Endothelial cell of umbilical vein (primary cell): ENCODE data around the gene PTGFRN. TPM values are rescaled to one million over a fixed set of nuclear protein-coding genes. Genes with fewer than 3 reads are reported as not detected.

ENCODE experiments used
- BruUV-seq: library from RNA; stranded (reverse); fragments of 400-500 nt; replicated peaks from 2 replicates; lab custom pipeline; 2021; lab: Mats Ljungman, UMichigan
- CTCF ChIA-PET: fragments of 300-600, 350-600 bp; sonication (Branson Sonifier 250); formaldehyde crosslinking; loops from one replicate; lab custom pipeline; 2021; ENCODE audit warnings: antibody characterized with exemption, inconsistent platforms; lab: Charles Lee
- POLR2A ChIA-PET: fragments of 300-600, 350-600 bp; sonication (Branson Sonifier 250); formaldehyde crosslinking; loops from one replicate; lab custom pipeline; 2021; ENCODE audit warnings: antibody characterized with exemption, inconsistent platforms; lab: Charles Lee
- DNase-seq: peaks from one replicate; pipeline ENCODE4 v3.0.0-alpha.2; 2011; ENCODE audit warnings: low read depth, low spot score
- FAIRE-seq: peaks from 2 replicates; lab custom pipeline; 2011; peaks lifted over from hg19 to GRCh38; lab: Jason Lieb, UNC
- H2AFZ ChIP-seq: 2 replicates; pipeline ENCODE4 v1.6.0; 2012; ENCODE audit warnings: low read depth, low read length, control low read depth, inconsistent platforms
- H3K27ac ChIP-seq: 2 replicates; pipeline ENCODE4 v1.5.1; 2011; ENCODE audit warnings: low read depth, mild to moderate bottlenecking, control low read depth, low read length, moderate library complexity; ENCODE audit not compliant: insufficient read depth
- H3K27me3 ChIP-seq, 2 experiments: 2 replicates each; pipeline versions ENCODE4 v1.6.0 to v1.6.1; 2011; ENCODE audit warnings: low read length in 2 of 2, mixed read lengths in 1 of 2; ENCODE audit not compliant: control insufficient read depth in 2 of 2, insufficient read depth in 2 of 2
- H3K36me3 ChIP-seq, 2 experiments: 2 replicates in 1 of 2; 3 replicates in 1 of 2; pipeline ENCODE4 v1.5.1; 2011; ENCODE audit warnings: low read length in 2 of 2, mild to moderate bottlenecking in 1 of 2, moderate library complexity in 1 of 2; ENCODE audit not compliant: control insufficient read depth in 2 of 2, insufficient read depth in 2 of 2; ENCODE audit errors: extremely low read depth in 1 of 2
- H3K4me1 ChIP-seq: 3 replicates; pipeline ENCODE4 v1.5.1; 2011; ENCODE audit warnings: mild to moderate bottlenecking, low read length; ENCODE audit not compliant: control insufficient read depth, insufficient read depth; ENCODE audit errors: extremely low read depth
- H3K4me2 ChIP-seq: 2 replicates; pipeline ENCODE4 v1.6.1; 2011; ENCODE audit warnings: low read length, control low read depth, mixed read lengths; ENCODE audit not compliant: insufficient read depth
- H3K4me3 ChIP-seq, 3 experiments: fragments of 200-600 bp in 1 of 3; sonication (generic), shearing (Covaris generic) in 1 of 3; replicated peaks in 1 of 3; 2 replicates each; pipeline ENCODE4 v1.5.1; 2011 to 2016; ENCODE audit warnings: control low read depth in 3 of 3, low read length in 3 of 3, mild to moderate bottlenecking in 2 of 3, inconsistent platforms in 1 of 3, low read depth in 1 of 3, moderate library complexity in 1 of 3; ENCODE audit not compliant: insufficient read depth in 1 of 3
- H3K79me2 ChIP-seq: 2 replicates; pipeline ENCODE4 v1.6.0; 2012; ENCODE audit warnings: low read length, inconsistent platforms; ENCODE audit not compliant: control insufficient read depth, insufficient read depth
- H3K9ac ChIP-seq: replicated peaks from 2 replicates; pipeline ENCODE3; 2011; ENCODE audit warnings: low read length, control low read depth; ENCODE audit not compliant: insufficient read depth; ENCODE audit errors: extremely low read depth
- H3K9me1 ChIP-seq: replicated peaks from 3 replicates; pipeline ENCODE4 v1.6.0; 2011; ENCODE audit warnings: mild to moderate bottlenecking, low read length; ENCODE audit not compliant: control insufficient read depth, insufficient read depth; ENCODE audit errors: extremely low read depth
- H3K9me3 ChIP-seq: replicated peaks from 2 replicates; pipeline ENCODE4 v1.5.1; 2012; ENCODE audit warnings: low read length, inconsistent platforms; ENCODE audit not compliant: control insufficient read depth, insufficient read depth
- H4K20me1 ChIP-seq: replicated peaks from 2 replicates; pipeline ENCODE3; 2011; ENCODE audit warnings: mild to moderate bottlenecking, low read length; ENCODE audit not compliant: control insufficient read depth, insufficient read depth; ENCODE audit errors: extremely low read depth
- CTCF ChIP-seq, 2 donors: IDR thresholded peaks; 1 replicate in 1 of 2; 2 replicates in 1 of 2; pipeline ENCODE4 v1.5.1; 2011; ENCODE audit warnings: low read length in 2 of 2, mild to moderate bottlenecking in 2 of 2, moderate library complexity in 2 of 2, control low read depth in 1 of 2, inconsistent platforms in 1 of 2, low read depth in 1 of 2; ENCODE audit not compliant: insufficient read depth in 1 of 2; ENCODE audit errors: extremely low read depth in 1 of 2
- EZH2 ChIP-seq: IDR thresholded peaks from 2 replicates; pipeline ENCODE4 v1.6.1; 2012; ENCODE audit warnings: borderline replicate concordance, low read depth, mild to moderate bottlenecking, moderate library complexity, low read length, inconsistent platforms; ENCODE audit not compliant: severe bottlenecking
- FOS ChIP-seq: IDR thresholded peaks from 2 replicates; pipeline ENCODE4 v1.6.1; 2011; ENCODE audit warnings: mild to moderate bottlenecking, low read length, moderate library complexity, borderline replicate concordance; ENCODE audit not compliant: insufficient read depth
- GATA2 ChIP-seq: IDR thresholded peaks from 2 replicates; pipeline ENCODE4 v1.7.0; 2011; ENCODE audit warnings: low read depth, mild to moderate bottlenecking, moderate library complexity, mixed read lengths, low read length; ENCODE audit not compliant: insufficient read length, insufficient read depth
- MAX ChIP-seq: IDR thresholded peaks from 2 replicates; pipeline ENCODE4 v1.6.1; 2011; ENCODE audit not compliant: insufficient read depth, insufficient read length
- MYC ChIP-seq: IDR thresholded peaks from one replicate; pipeline ENCODE4 v1.6.1; 2011; ENCODE audit warnings: mild to moderate bottlenecking, low read depth, low read length
- POLR2A ChIP-seq: IDR thresholded peaks from 2 replicates; pipeline ENCODE4 v1.6.1; 2012; ENCODE audit warnings: low read depth, mild to moderate bottlenecking, control low read depth, low read length
- POLR2AphosphoS5 ChIP-seq: IDR thresholded peaks from 2 replicates; pipeline ENCODE4 v1.6.1; 2012; ENCODE audit warnings: low read depth, mild to moderate bottlenecking, control low read depth, low read length, moderate library complexity; ENCODE audit not compliant: insufficient read depth
- dilution Hi-C: fragments of 300-500 bp; cut with MboI; formaldehyde crosslinking; loops from one replicate; pipeline ENCODE4 v1.15.0; 2019; ENCODE audit warnings: low sequenced_read_pairs; ENCODE audit not compliant: extremely low pct_ligation_motif_present
- intact Hi-C: fragments of 100-400 bp; cut with micrococcal nuclease; formaldehyde crosslinking; loops from one replicate; pipeline ENCODE4 v1.10.0; 2022
- polyA plus RNA-seq, 4 experiments: library from polyadenylated mRNA; depleted of rRNA in 3 of 4; stranded (reverse) in 3 of 4; unstranded in 1 of 4; fragments of >200 nt; gene quantifications; 2 replicates each; pipeline versions ENCODE4 v1.2.1 to v1.2.3, GENCODE V29; 2011 to 2012; ENCODE audit warnings: missing spikeins in 1 of 4
- total RNA-seq: library from RNA; stranded (reverse); gene quantifications from 2 replicates; pipeline ENCODE4 v1.2.3, GENCODE V29; 2021

The PTGFRN gene
- total and polyA plus RNA-seq, 2 donors (not counting 3 experiments of a cell fraction or from before 2014, with no cell fraction given): 39.6 to 60.7 TPM

- intact Hi-C loops: no loop called here
- FAIRE-seq (no peak), DNase-seq (no peak)
- no peaks in the 10 kb centered on the region for H3K36me3 ChIP-seq
- no peak overlapping the region for H3K9ac ChIP-seq
- no peaks in the 10 kb centered on the region for H3K4me1 ChIP-seq
- TF ChIP-seq POLR2AphosphoS5 (no peak), MYC (no peak), MAX (no peak)
- dilution Hi-C loops: no loop called here
- POLR2A ChIA-PET: no interaction called here
- H3K4me3 ChIP-seq: no peak overlapping the region
- no peaks in the 10 kb centered on the region for H3K9me1 ChIP-seq
- no peak overlapping the region for H3K4me2 ChIP-seq
- H3K9me3 ChIP-seq: no peaks in the 10 kb centered on the region
- H3K79me2 ChIP-seq: no peaks in the 10 kb centered on the region
- CTCF ChIA-PET: no interaction called here
- no peak overlapping the region for H2AFZ ChIP-seq
- H3K27ac ChIP-seq: no peak overlapping the region
- no peaks in the 10 kb centered on the region for H4K20me1 ChIP-seq
- peaks cover 0 to 2% of the 10 kb centered on the region in 2 experiments for H3K27me3 ChIP-seq
- BruUV-seq: no TSS peak
Measured at GRCh38 chr1:117015724-117016123, 106.0 kb downstream of the PTGFRN start.

GRCh38 chr1:117017062-117017461 lies 107.3 kb downstream of the PTGFRN start:
- no peaks in the 10 kb centered on the region for H3K4me1 ChIP-seq
- H3K9ac ChIP-seq: no peak overlapping the region
- dilution Hi-C loops: no loop called here
- H3K4me2 ChIP-seq: no peak overlapping the region
- no peak overlapping the region for H2AFZ ChIP-seq
- H3K9me3 ChIP-seq: no peaks in the 10 kb centered on the region
- no peaks in the 10 kb centered on the region for H3K79me2 ChIP-seq
- TF ChIP-seq MYC: no peak
- TF ChIP-seq MAX: no peak
- no peak for TF ChIP-seq EZH2
- TF ChIP-seq POLR2A: no peak
- no peak for TF ChIP-seq GATA2
- no peak for TF ChIP-seq FOS
- no peak for TF ChIP-seq CTCF (IDR thresholded peaks at IDR 0.05; ENCODE audit: extremely low read depth in 1 of 2, insufficient read depth in 1 of 2, low read depth in 1 of 2, low read length in 2 of 2)
- H3K27ac ChIP-seq: no peak overlapping the region
- no peak overlapping the region for H3K4me3 ChIP-seq
- CTCF ChIA-PET: no interaction called here
- intact Hi-C loops: no loop called here
- FAIRE-seq (no peak), DNase-seq (no peak)
- no TSS peak for BruUV-seq
- peaks cover 0 to 2% of the 10 kb centered on the region in 2 experiments for H3K27me3 ChIP-seq
- POLR2A ChIA-PET: no interaction called here
- no peaks in the 10 kb centered on the region for H4K20me1 ChIP-seq
- H3K36me3 ChIP-seq: no peaks in the 10 kb centered on the region
- H3K9me1 ChIP-seq: no peaks in the 10 kb centered on the region
